Memory B cell (primary cell): Measurements from ENCODE around the gene UBN1.

Experiments
- ATAC-seq: fragments of 150-1000 bp; cut with Tn5 transposase; 2 replicates; pipeline ENCODE4 v1.10.0; 2021; ENCODE audit warnings: low read depth, mild to moderate bottlenecking, moderate library complexity
- DNase-seq, 2 donors: peaks; one replicate each; pipeline ENCODE4 v3.0.0; 2022; ENCODE audit warnings: low spot score in 2 of 2
- H3K27ac Mint-ChIP-seq: one replicate; pipeline ENCODE4 v1.8.0; 2022; ENCODE audit warnings: mild to moderate bottlenecking, moderate library complexity, mixed read lengths
- H3K27me3 Mint-ChIP-seq: one replicate; pipeline ENCODE4 v1.8.0; 2022; ENCODE audit warnings: mixed read lengths
- H3K36me3 Mint-ChIP-seq: one replicate; pipeline ENCODE4 v1.8.0; 2022; ENCODE audit warnings: mild to moderate bottlenecking, mixed read lengths
- H3K4me1 Mint-ChIP-seq: one replicate; pipeline ENCODE4 v1.8.0; 2022; ENCODE audit warnings: mixed read lengths
- H3K4me3 Mint-ChIP-seq: one replicate; pipeline ENCODE4 v1.8.0; 2022; ENCODE audit warnings: mild to moderate bottlenecking, moderate library complexity, mixed read lengths
- H3K9me3 Mint-ChIP-seq: one replicate; pipeline ENCODE4 v1.8.0; 2022; ENCODE audit warnings: mixed read lengths

Gene UBN1, protein sequence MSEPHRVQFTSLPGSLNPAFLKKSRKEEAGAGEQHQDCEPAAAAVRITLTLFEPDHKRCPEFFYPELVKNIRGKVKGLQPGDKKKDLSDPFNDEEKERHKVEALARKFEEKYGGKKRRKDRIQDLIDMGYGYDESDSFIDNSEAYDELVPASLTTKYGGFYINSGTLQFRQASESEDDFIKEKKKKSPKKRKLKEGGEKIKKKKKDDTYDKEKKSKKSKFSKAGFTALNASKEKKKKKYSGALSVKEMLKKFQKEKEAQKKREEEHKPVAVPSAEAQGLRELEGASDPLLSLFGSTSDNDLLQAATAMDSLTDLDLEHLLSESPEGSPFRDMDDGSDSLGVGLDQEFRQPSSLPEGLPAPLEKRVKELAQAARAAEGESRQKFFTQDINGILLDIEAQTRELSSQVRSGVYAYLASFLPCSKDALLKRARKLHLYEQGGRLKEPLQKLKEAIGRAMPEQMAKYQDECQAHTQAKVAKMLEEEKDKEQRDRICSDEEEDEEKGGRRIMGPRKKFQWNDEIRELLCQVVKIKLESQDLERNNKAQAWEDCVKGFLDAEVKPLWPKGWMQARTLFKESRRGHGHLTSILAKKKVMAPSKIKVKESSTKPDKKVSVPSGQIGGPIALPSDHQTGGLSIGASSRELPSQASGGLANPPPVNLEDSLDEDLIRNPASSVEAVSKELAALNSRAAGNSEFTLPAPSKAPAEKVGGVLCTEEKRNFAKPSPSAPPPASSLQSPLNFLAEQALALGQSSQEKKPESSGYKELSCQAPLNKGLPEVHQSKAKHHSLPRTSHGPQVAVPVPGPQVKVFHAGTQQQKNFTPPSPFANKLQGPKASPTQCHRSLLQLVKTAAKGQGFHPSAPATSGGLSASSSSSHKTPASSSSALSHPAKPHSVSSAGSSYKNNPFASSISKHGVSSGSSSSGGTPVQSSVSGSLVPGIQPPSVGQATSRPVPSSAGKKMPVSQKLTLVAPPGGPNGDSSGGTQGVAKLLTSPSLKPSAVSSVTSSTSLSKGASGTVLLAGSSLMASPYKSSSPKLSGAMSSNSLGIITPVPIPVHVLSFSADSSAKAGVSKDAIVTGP (N-terminal part only)

GRCh38 chr16:4846901-4847773 lies at the start of gene UBN1, which contains the start of gene GLYR1:
UBN1 (plus strand) TSS chr16:4847481; CDS start chr16:4852918, 5,437 bp downstream.
GLYR1 (minus strand) TSS chr16:4847288; CDS start chr16:4847265, 23 bp downstream.
- Mint-ChIP-seq H3K27ac (peak within 1 kb of the TSS; percentile 99), H3K9me3 (no peaks in the 10 kb centered on the region), H3K4me3 (peak within 1 kb of the TSS; percentile 94), H3K4me1 (peaks cover 24% of the 10 kb centered on the region), H3K27me3 (no peaks in the 10 kb centered on the region), H3K36me3 (peaks cover 7% of the 10 kb centered on the region)
- peak; percentile 99 for DNase-seq
- peak; percentile 86 for ATAC-seq

- ATAC-seq (no peak), DNase-seq (no peak)
- Mint-ChIP-seq H3K4me1 (peaks cover 6% of the 10 kb centered on the region), H3K36me3 (peaks cover 2% of the 10 kb centered on the region), H3K9me3 (no peaks in the 10 kb centered on the region), H3K27ac (no peak overlapping the region), H3K27me3 (no peaks in the 10 kb centered on the region), H3K4me3 (no peak overlapping the region)
Measured at GRCh38 chr16:4797805-4798252, 49.5 kb upstream of the UBN1 start.

GRCh38 chr16:4798456-4798855 lies 48.8 kb upstream of the UBN1 start:
- H3K4me1 Mint-ChIP-seq, result peaks cover 8% of the 10 kb centered on the region
- no peaks in the 10 kb centered on the region for H3K9me3 Mint-ChIP-seq
- H3K27me3 Mint-ChIP-seq, result no peaks in the 10 kb centered on the region
- H3K27ac Mint-ChIP-seq, result no peak overlapping the region
- ATAC-seq, result no peak
- peaks cover 2% of the 10 kb centered on the region for H3K36me3 Mint-ChIP-seq
- no peak overlapping the region for H3K4me3 Mint-ChIP-seq
- DNase-seq, result no peak

GRCh38 chr16:4799171-4799855 lies 48.0 kb upstream of the UBN1 start:
- no peaks in the 10 kb centered on the region for H3K27me3 Mint-ChIP-seq
- H3K27ac Mint-ChIP-seq, result no peak overlapping the region
- peaks cover 2% of the 10 kb centered on the region for H3K36me3 Mint-ChIP-seq
- peaks cover 8% of the 10 kb centered on the region for H3K4me1 Mint-ChIP-seq
- peak overlapping the region; percentile 17 for H3K4me3 Mint-ChIP-seq
- ATAC-seq (no peak), DNase-seq (no peak)
- no peaks in the 10 kb centered on the region for H3K9me3 Mint-ChIP-seq

GRCh38 chr16:4800290-4801041 lies 46.8 kb upstream of the UBN1 start:
- Mint-ChIP-seq H3K27me3 (no peaks in the 10 kb centered on the region), H3K27ac (no peak overlapping the region), H3K36me3 (peaks cover 2% of the 10 kb centered on the region), H3K4me3 (peak overlapping the region; percentile 24), H3K4me1 (peaks cover 8% of the 10 kb centered on the region), H3K9me3 (no peaks in the 10 kb centered on the region)
- ATAC-seq, result no peak
- no peak for DNase-seq

DNA sequence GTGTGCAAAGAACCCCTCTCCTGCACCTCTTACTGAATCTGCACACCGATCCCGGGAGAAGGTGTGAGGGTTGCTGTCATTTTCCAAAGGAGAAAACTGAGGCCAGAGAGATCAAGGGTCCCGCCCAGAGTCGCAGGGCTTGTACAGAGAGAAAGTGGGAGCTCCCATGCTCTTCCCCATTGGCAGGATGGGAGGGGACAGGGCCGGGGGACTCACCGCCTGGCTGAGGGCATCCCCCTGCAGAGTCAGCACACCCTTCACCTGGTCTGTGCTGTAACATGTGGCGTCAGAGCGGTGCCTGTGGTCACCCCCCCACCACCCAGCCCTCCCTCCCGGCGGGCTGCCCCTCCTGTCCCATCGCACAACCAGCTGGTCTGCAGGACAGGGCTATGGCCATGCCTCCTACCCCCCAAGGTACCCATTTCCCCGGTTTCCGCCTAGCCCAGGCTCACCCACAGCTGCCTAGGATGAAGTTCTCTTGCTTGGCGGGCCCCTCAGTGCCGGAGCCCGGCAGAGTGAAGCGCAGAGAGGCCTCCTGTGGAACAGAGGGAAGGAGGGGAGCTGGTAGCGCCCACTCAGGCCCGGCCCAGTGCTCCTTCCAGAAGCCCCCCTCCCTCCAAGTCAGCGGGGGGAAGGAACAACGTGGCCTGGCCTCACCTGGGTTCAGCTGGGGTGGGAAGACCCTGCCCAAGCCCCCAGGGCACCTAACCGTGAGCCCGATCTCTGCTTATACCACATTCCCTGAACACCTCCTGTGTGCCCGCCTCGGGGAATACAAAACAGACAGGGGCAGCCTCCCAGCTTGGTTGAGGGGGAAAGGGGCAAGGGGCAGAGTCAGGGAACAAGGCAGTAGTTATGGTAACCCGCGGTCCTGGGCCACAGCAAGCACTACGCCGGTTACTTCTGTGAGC lies 46.0 kb upstream of the UBN1 start:
- DNase-seq (peak in 1 of 2 donors; percentile 17), ATAC-seq (no peak)
- Mint-ChIP-seq H3K27ac (peak overlapping the region; percentile 85), H3K27me3 (no peaks in the 10 kb centered on the region), H3K4me1 (peaks cover 8% of the 10 kb centered on the region), H3K9me3 (no peaks in the 10 kb centered on the region), H3K36me3 (peaks cover 3% of the 10 kb centered on the region), H3K4me3 (peak overlapping the region; percentile 87)

DNA sequence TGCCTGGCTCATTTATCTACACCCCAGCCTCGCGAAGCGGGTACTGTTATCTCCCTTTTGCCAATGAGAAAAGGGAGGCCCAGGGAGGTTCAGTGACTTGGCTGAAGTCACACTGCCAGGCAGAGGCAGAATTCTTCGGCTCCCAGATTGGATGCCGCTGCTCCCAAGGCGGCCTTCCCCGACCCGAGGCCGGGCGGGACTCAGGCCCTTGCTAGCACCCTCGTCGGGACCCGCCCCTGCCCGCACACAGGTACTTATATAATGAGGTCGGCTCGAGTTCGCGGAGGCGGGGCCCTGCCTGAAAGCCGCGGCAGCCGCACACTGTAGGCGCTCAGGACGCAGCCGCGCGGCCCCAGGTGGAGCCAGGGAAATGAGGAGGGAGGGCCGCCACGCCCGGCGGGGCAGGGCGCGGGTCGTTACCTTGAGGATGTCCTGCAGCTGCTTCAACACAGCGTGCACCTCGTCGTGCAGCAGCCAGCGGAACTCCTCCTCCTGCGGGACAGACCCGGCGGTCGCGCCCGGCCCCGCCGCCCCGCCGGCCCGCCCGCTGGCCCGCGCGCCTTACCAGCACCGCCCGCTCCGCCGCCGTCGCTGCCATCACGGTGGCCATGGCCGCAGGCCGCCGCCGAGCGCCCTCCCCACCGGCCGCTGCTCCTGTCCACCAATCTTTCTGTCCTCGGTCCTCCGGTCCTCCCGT lies 45.2 kb upstream of the UBN1 start, which contains the start of gene ROGDI:
Gene ROGDI (minus strand): TSS at position 672 of the 697 bp plus-strand sequence. CDS start 62 bp downstream, at position 610.
- Mint-ChIP-seq H3K36me3 (peaks cover 3% of the 10 kb centered on the region), H3K9me3 (no peaks in the 10 kb centered on the region), H3K27ac (peak within 1 kb of the TSS; percentile 85)

GRCh38 chr16:4802659-4803287 lies 44.5 kb upstream of the UBN1 start:
- peak overlapping the region; percentile 85 for H3K4me3 Mint-ChIP-seq
- ATAC-seq (peak; percentile 80), DNase-seq (peak; percentile 87 to 99)
- no peaks in the 10 kb centered on the region for H3K9me3 Mint-ChIP-seq
- peaks cover 8% of the 10 kb centered on the region for H3K4me1 Mint-ChIP-seq
- no peaks in the 10 kb centered on the region for H3K27me3 Mint-ChIP-seq
- H3K27ac Mint-ChIP-seq, result peak overlapping the region; percentile 85
- H3K36me3 Mint-ChIP-seq, result peaks cover 7% of the 10 kb centered on the region

More for the DNA sequence above, 45.2 kb upstream of the UBN1 start, which contains the start of gene ROGDI:
- Mint-ChIP-seq H3K4me3 (peak within 1 kb of the TSS; percentile 87), H3K4me1 (peaks cover 8% of the 10 kb centered on the region), H3K27me3 (no peaks in the 10 kb centered on the region)
- peak in 1 of 2 donors; percentile 73 for DNase-seq
- ATAC-seq, result peak; percentile 73

DNA sequence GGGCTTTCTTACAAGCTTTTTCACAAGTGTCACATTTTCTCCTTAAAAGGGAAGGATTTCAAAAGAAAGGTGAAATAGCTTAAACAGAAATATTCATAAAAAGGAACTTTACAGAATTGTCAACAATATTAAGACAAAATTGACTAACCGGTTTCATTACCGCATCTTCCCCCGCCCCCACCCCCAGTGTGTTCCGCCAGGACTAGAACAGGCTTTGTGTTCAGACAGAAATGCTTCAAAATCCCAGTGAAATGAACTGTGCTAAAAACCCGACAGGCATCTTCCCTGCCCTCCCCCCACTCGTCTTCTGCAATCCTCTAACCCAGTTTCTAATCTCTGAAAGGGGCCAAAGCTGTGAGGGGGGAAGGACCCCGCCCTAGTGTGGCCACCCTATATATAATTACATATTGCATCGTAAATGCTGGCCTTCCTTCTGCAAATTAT lies 43.9 kb upstream of the UBN1 start:
- Mint-ChIP-seq H3K27me3 (no peaks in the 10 kb centered on the region), H3K9me3 (no peaks in the 10 kb centered on the region), H3K27ac (no peak overlapping the region), H3K4me3 (peak overlapping the region; percentile 85), H3K4me1 (peaks cover 8% of the 10 kb centered on the region), H3K36me3 (peaks cover 7% of the 10 kb centered on the region)
- DNase-seq, result no peak
- ATAC-seq, result no peak

GRCh38 chr16:4803898-4804762 lies 43.2 kb upstream of the UBN1 start:
- ATAC-seq (no peak), DNase-seq (no peak)
- Mint-ChIP-seq H3K27ac (no peak overlapping the region), H3K4me3 (no peak overlapping the region), H3K36me3 (peaks cover 7% of the 10 kb centered on the region), H3K4me1 (peaks cover 8% of the 10 kb centered on the region), H3K9me3 (no peaks in the 10 kb centered on the region), H3K27me3 (no peaks in the 10 kb centered on the region)
